Tibial artery (tissue), 4 donors: ENCODE data around the gene TMEM54.

Experiments used
- DNase-seq, 2 donors: peaks; one replicate each; pipeline ENCODE4 v3.0.0-alpha.2; 2019
- H3K27ac ChIP-seq, 2 donors: fragments of 200-600 bp; sonication (generic) in 1 of 2; 1 replicate in 1 of 2; 2 replicates in 1 of 2; pipeline ENCODE4 v1.5.1; 2018 to 2019; ENCODE audit warnings: mild to moderate bottlenecking in 1 of 2
- H3K27me3 ChIP-seq, 2 donors: fragments of 200-600 bp; sonication (generic) in 1 of 2; one replicate each; pipeline versions ENCODE4 v1.5.1 to v1.6.0; 2016 to 2019
- H3K36me3 ChIP-seq, 3 donors: fragments of 200-600 bp; sonication (generic) in 2 of 3; one replicate each; pipeline ENCODE4 v1.5.1; 2016 to 2019; ENCODE audit warnings: mild to moderate bottlenecking in 2 of 3
- H3K4me1 ChIP-seq, 4 donors: fragments of 200-600 bp; sonication (generic) in 2 of 4; 1 replicate in 3 of 4; 2 replicates in 1 of 4; pipeline ENCODE4 v1.5.1; 2016 to 2019
- H3K4me3 ChIP-seq, 2 donors: fragments of 200-600 bp; sonication (generic) in 1 of 2; 1 replicate in 1 of 2; 2 replicates in 1 of 2; pipeline ENCODE4 v1.5.1; 2018 to 2019; ENCODE audit warnings: mild to moderate bottlenecking in 2 of 2
- H3K9me3 ChIP-seq, 3 donors: fragments of 200-600 bp; sonication (generic) in 1 of 3; one replicate each; pipeline ENCODE4 v1.5.1; 2016 to 2019
- CTCF ChIP-seq, 2 experiments: fragments of 200-600 bp in 1 of 2; fragments of 450-650 bp in 1 of 2; IDR thresholded peaks; one replicate each; pipeline ENCODE4 v1.5.1; 2017 to 2019; ENCODE audit warnings: antibody characterized with exemption in 2 of 2, mild to moderate bottlenecking in 1 of 2, moderate library complexity in 1 of 2
- intact Hi-C: fragments of 100-400 bp; cut with DNase I; formaldehyde crosslinking; loops from one replicate; pipeline ENCODE4 v1.15.0; 2023; ENCODE audit warnings: low total_unique reads

The TMEM54 gene

GRCh38 chr1:32933742-32934322 is 32.6 kb upstream of the TMEM54 start:
- DNase-seq = no peak
- peaks cover 15 to 39% (median 35%) of the 10 kb centered on the region in 3 donors for H3K36me3 ChIP-seq
- intact Hi-C loops = loop anchor here (5.0 to 10.0 kb wide), 3 partner anchors 73 to 151 kb away; partner anchors contain the start of gene AZIN2
- TF ChIP-seq CTCF (IDR thresholded peaks at IDR 0.05) = no peak
- H3K4me1 ChIP-seq = peaks cover 0 to 6% (median 0%) of the 10 kb centered on the region in 4 donors
- H3K4me3 ChIP-seq = no peak overlapping the region
- H3K27me3 ChIP-seq = no peaks in the 10 kb centered on the region
- peak overlapping the region; percentile 11 to 27 for H3K27ac ChIP-seq
- H3K9me3 ChIP-seq = no peaks in the 10 kb centered on the region

GRCh38 chr1:32931760-32932159 is 30.6 kb upstream of the TMEM54 start:
- Histone ChIP-seq H3K27me3 (no peaks in the 10 kb centered on the region), H3K4me3 (no peak overlapping the region), H3K4me1 (peaks cover 0 to 6% (median 0%) of the 10 kb centered on the region in 4 donors), H3K9me3 (no peaks in the 10 kb centered on the region), H3K36me3 (peaks cover 12 to 24% (median 20%) of the 10 kb centered on the region in 3 donors), H3K27ac (no peak overlapping the region)
- no peak for TF ChIP-seq CTCF (IDR thresholded peaks at IDR 0.05)
- intact Hi-C loops = loop anchor here (5.0 to 10.0 kb wide), 3 partner anchors 76 to 153 kb away; partner anchors contain the start of gene AZIN2
- no peak for DNase-seq

GRCh38 chr1:32929366-32929765 is 28.2 kb upstream of the TMEM54 start:
- no peak overlapping the region for H3K27ac ChIP-seq
- no peaks in the 10 kb centered on the region for H3K9me3 ChIP-seq
- intact Hi-C loops = no loop called here
- no peak overlapping the region for H3K4me3 ChIP-seq
- peaks cover 0 to 17% (median 7%) of the 10 kb centered on the region in 4 donors for H3K4me1 ChIP-seq
- peaks cover 0 to 9% of the 10 kb centered on the region in 2 donors for H3K27me3 ChIP-seq
- DNase-seq = no peak
- no peak for TF ChIP-seq CTCF (IDR thresholded peaks at IDR 0.05)
- no peaks in the 10 kb centered on the region for H3K36me3 ChIP-seq

- no peaks in the 10 kb centered on the region for H3K36me3 ChIP-seq
- intact Hi-C loops = no loop called here
Observed at GRCh38 chr1:32928715-32929114, 27.5 kb upstream of the TMEM54 start.

GRCh38 chr1:32928285-32928684 is 27.1 kb upstream of the TMEM54 start:
- Histone ChIP-seq H3K4me3 (no peak overlapping the region), H3K36me3 (no peaks in the 10 kb centered on the region), H3K4me1 (peaks cover 0 to 15% (median 6%) of the 10 kb centered on the region in 4 donors), H3K27ac (no peak overlapping the region), H3K27me3 (peaks cover 0 to 18% of the 10 kb centered on the region in 2 donors), H3K9me3 (no peaks in the 10 kb centered on the region)
- intact Hi-C loops = no loop called here
- TF ChIP-seq CTCF (IDR thresholded peaks at IDR 0.05) = no peak
- no peak for DNase-seq

More at GRCh38 chr1:32928715-32929114, 27.5 kb upstream of the TMEM54 start:
- no peak overlapping the region for H3K4me3 ChIP-seq
- H3K4me1 ChIP-seq = peaks cover 0 to 15% (median 7%) of the 10 kb centered on the region in 4 donors
- H3K27me3 ChIP-seq = peaks cover 0 to 14% of the 10 kb centered on the region in 2 donors
- H3K27ac ChIP-seq = no peak overlapping the region
- no peak for TF ChIP-seq CTCF (IDR thresholded peaks at IDR 0.05)
- DNase-seq = no peak
- no peaks in the 10 kb centered on the region for H3K9me3 ChIP-seq
